BLaER1 (cell line): Measurements from ENCODE around the gene RBFOX2.

Source experiments
- H3K27ac ChIP-seq: shearing (Covaris generic); formaldehyde crosslinking; 2 replicates; pipeline ENCODE4 v1.8.1; 2022
- H3K27me3 ChIP-seq: shearing (Covaris generic); formaldehyde crosslinking; 2 replicates; pipeline ENCODE4 v1.8.1; 2022
- H3K36me3 ChIP-seq: shearing (Covaris generic); formaldehyde crosslinking; 2 replicates; pipeline ENCODE4 v1.8.1; 2022
- H3K4me1 ChIP-seq: shearing (Covaris generic); formaldehyde crosslinking; 2 replicates; pipeline ENCODE4 v1.8.1; 2022
- H3K4me2 ChIP-seq: shearing (Covaris generic); formaldehyde crosslinking; 2 replicates; pipeline ENCODE4 v1.8.1; 2022
- H3K4me3 ChIP-seq: shearing (Covaris generic); formaldehyde crosslinking; 2 replicates; pipeline ENCODE4 v1.8.1; 2022
- H3K9ac ChIP-seq: shearing (Covaris generic); formaldehyde crosslinking; 2 replicates; pipeline ENCODE4 v1.8.1; 2022
- H3K9me3 ChIP-seq: shearing (Covaris generic); formaldehyde crosslinking; 2 replicates; pipeline ENCODE4 v1.8.1; 2022
- H4K20me1 ChIP-seq: shearing (Covaris generic); formaldehyde crosslinking; 2 replicates; pipeline ENCODE4 v1.8.1; 2022
- Cebpa-rat ChIP-seq: shearing (Covaris generic); IDR thresholded peaks from 2 replicates; pipeline ENCODE4 v1.8.1; 2022

The RBFOX2 gene

DNA sequence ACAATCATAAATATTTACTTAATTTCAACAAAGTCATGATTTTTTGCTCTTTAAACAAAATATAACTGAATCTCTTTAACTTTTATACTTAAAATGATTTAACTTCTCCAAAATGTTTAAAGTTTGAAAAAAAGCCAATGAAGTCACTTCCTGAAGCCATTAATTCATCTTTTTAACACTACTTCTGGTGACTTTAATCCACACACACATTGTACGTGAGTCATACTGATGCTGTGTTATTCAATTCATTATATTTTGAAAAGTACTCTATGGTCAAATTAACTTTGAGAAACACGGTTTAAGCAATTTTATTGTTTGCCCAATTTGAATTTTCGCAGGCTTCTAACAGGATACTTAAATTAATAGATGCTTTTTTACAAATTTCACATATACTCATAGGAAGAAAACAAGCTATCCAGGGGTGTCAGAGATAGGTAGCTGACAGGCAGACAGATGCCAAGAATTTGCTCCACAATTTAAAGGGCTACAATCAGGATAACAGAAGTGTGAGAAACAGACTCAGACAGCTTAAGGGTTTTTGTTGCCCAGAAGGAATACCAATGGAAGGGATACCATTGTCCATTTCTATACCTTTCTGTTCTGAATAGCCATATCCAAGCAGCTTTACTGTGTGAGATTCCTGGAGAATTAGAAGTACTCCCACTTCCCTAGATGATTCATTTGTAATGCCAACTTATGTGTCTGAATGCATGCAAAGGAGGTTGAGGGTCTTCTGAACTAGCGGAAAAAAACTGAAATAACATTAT lies 118.4 kb downstream of the RBFOX2 start:
- no peak for TF ChIP-seq Cebpa-rat
- Histone ChIP-seq H3K27ac (no peak overlapping the region), H3K9ac (no peak overlapping the region), H3K4me3 (no peak overlapping the region), H3K27me3 (no peaks in the 10 kb centered on the region), H3K4me1 (peaks cover 24% of the 10 kb centered on the region), H3K4me2 (no peak overlapping the region), H3K9me3 (no peaks in the 10 kb centered on the region), H4K20me1 (no peaks in the 10 kb centered on the region), H3K36me3 (no peaks in the 10 kb centered on the region)

DNA sequence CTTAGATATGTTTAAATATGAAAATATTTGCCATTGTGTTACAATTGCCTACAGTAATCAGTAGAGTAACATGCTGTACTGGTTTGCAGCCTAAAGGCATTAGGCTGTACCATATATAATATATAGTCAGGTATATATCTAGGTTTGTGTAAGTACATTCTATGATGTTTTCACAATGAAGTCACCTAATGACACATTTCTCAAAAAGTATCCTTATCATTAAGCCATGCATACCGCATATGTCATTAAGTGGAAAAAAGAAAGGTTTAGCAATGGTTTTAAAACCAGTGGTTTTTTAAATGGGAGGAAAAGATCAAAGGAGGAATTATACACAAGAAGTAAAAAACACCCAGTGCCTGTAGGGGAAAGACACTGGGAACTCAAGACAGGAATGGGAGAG lies 122.7 kb downstream of the RBFOX2 start:
- H3K4me2 ChIP-seq: no peak overlapping the region
- H3K9ac ChIP-seq: no peak overlapping the region
- no peaks in the 10 kb centered on the region for H3K27me3 ChIP-seq
- H3K4me3 ChIP-seq: no peak overlapping the region
- H3K4me1 ChIP-seq: peaks cover 32% of the 10 kb centered on the region
- no peak for TF ChIP-seq Cebpa-rat
- H4K20me1 ChIP-seq: no peaks in the 10 kb centered on the region
- H3K9me3 ChIP-seq: no peaks in the 10 kb centered on the region
- no peaks in the 10 kb centered on the region for H3K36me3 ChIP-seq
- H3K27ac ChIP-seq: no peak overlapping the region

DNA sequence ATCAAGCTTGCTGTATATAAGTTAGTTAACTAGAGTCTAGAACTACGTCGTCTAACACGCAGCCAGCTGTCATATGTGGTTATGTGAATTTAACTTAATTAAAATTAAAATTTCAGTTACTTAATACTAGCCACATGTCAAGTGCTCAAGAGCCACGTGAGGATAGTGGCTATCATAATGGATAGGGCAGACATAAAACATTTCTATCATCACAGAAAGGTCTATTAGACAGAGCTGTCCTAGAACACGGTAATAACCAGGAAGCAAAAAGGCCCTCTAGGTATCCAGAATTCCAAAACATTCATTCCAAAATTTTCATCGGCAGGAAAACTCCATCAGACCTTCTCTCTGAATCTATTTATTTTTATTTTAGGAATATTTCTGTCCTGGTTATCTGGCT lies 123.9 kb downstream of the RBFOX2 start:
- no peak overlapping the region for H3K9ac ChIP-seq
- no peaks in the 10 kb centered on the region for H3K36me3 ChIP-seq
- H3K27me3 ChIP-seq: no peaks in the 10 kb centered on the region
- H3K4me2 ChIP-seq: no peak overlapping the region
- no peak overlapping the region for H3K4me3 ChIP-seq
- TF ChIP-seq Cebpa-rat: no peak
- no peaks in the 10 kb centered on the region for H3K9me3 ChIP-seq
- peaks cover 43% of the 10 kb centered on the region for H3K4me1 ChIP-seq
- no peaks in the 10 kb centered on the region for H4K20me1 ChIP-seq
- H3K27ac ChIP-seq: no peak overlapping the region

DNA sequence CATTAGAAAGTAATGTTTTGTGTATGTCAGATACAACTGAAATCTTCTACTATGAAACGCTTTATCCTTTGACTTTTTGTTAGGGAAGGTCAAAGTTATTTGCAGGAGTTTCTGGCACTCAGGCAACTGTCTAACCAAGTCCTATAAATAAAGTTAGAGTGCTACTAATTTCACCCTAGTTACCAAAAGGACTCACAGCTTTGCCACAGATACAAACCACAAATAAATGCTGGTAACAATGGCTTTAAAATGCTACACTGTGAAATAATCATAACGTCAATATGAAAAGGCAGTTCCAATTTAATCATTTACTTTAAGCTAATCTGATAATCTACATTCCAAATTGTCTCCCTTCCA lies 124.3 kb downstream of the RBFOX2 start:
- Histone ChIP-seq H3K36me3 (no peaks in the 10 kb centered on the region), H3K4me2 (peak overlapping the region; percentile 53; the same call in 1 of the 2 replicates), H3K4me3 (no peak overlapping the region)

DNA sequence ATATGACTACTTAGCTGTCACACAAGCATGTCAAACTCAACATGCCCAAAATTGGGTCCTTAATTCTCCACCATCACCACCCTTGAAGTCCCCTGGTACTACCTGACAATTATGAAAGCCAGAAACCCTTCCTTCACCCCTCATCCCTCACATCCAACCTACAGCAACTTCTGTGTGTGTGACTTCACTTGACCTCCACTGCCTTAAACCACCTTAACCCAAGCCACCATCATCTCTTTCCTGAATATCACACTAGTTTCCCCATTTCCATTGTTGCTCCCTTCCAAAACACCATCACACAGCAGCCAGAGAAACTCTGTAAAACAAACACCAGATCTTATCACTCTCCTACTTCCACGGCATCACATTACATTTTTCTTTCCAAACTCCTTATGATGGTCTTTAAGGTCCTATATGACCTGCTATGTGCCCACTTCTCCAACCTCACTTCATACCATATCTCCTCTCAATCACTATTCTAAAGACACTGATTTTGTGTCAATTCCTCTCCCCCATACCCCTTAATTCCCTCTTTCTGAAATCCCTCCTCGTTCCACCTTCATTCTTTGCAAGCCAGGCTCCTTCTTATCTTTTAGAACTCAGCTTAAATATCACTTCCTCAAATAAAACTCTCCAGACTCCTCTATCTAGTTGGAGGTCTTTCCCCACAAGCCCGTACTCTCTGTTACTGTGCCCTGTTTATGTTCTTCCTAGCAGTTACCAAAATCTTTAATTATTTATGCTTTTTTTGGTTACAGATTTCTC lies 124.9 kb downstream of the RBFOX2 start:
- peaks cover 44% of the 10 kb centered on the region for H3K4me1 ChIP-seq
- TF ChIP-seq Cebpa-rat: no peak
- H3K9ac ChIP-seq: no peak overlapping the region
- H3K36me3 ChIP-seq: no peaks in the 10 kb centered on the region
- no peak overlapping the region for H3K4me3 ChIP-seq
- no peak overlapping the region for H3K27ac ChIP-seq
- H4K20me1 ChIP-seq: no peaks in the 10 kb centered on the region
- no peaks in the 10 kb centered on the region for H3K27me3 ChIP-seq
- no peaks in the 10 kb centered on the region for H3K9me3 ChIP-seq
- H3K4me2 ChIP-seq: peak overlapping the region; percentile 53

More for the DNA sequence above, 124.3 kb downstream of the RBFOX2 start:
- H3K4me1 ChIP-seq: peaks cover 44% of the 10 kb centered on the region
- H3K9me3 ChIP-seq: no peaks in the 10 kb centered on the region
- H4K20me1 ChIP-seq: no peaks in the 10 kb centered on the region
- H3K9ac ChIP-seq: no peak overlapping the region
- no peak overlapping the region for H3K27ac ChIP-seq
- no peaks in the 10 kb centered on the region for H3K27me3 ChIP-seq
- no peak for TF ChIP-seq Cebpa-rat

DNA sequence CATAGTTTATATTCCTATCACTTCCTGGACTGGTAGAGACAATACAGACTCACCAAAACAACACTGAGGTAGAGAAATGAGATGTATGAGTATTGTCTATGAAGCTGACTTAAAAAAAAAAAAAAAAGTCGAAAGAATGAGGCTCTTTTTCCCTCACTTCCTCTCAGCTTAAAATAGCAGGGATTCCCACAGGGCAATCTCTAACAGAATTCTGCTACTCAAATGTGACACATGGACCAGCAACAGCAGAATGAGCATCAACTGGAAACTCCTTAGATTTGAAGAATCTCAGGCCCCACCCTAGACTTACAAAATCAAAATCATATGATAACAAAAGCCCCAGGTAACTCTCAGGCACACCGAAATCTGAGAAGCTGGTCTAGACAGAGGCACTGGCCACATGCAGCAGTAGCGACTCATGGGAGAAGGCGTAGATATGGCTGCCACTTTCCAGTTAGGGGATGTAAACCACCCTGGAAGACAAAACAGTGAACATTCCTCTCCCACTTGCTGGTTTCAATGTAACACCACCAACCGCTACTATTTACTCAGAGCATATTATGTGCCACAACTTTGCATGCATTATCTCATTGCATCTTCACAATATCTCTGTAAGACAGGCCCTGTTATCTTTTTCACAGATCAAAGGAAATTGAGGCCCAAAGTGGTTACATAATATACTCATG lies 128.0 kb downstream of the RBFOX2 start:
- H3K27me3 ChIP-seq: no peaks in the 10 kb centered on the region
- H3K4me2 ChIP-seq: peak overlapping the region; percentile 31
- H3K9ac ChIP-seq: no peak overlapping the region
- H4K20me1 ChIP-seq: no peaks in the 10 kb centered on the region
- H3K9me3 ChIP-seq: no peaks in the 10 kb centered on the region
- H3K36me3 ChIP-seq: no peaks in the 10 kb centered on the region
- no peak for TF ChIP-seq Cebpa-rat
- no peak overlapping the region for H3K4me3 ChIP-seq
- H3K27ac ChIP-seq: no peak overlapping the region
- peaks cover 39% of the 10 kb centered on the region for H3K4me1 ChIP-seq

DNA sequence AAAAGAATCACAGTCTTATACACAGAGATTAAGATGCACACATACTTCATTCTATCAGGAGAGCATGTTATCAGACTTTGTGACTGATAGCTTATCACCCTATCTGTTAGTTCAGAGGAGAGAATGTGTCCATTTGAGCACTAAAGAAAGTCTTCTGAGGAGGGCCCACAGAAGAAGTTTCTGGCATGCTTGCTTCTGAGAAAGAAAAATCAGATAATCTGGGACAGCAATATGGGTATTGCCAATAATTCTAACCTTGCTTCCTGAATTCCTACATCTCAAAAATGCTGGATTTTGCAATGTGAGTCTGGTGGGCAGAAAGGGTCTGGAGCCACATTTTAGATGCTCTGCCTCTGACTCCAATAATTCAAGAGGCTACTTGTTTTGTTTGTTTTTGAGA lies 128.9 kb downstream of the RBFOX2 start:
- Histone ChIP-seq H3K4me1 (peaks cover 39% of the 10 kb centered on the region), H3K9ac (no peak overlapping the region), H3K27ac (no peak overlapping the region), H3K4me2 (peak overlapping the region; percentile 31), H4K20me1 (no peaks in the 10 kb centered on the region), H3K9me3 (no peaks in the 10 kb centered on the region), H3K36me3 (no peaks in the 10 kb centered on the region), H3K4me3 (no peak overlapping the region), H3K27me3 (no peaks in the 10 kb centered on the region)
- TF ChIP-seq Cebpa-rat: no peak

DNA sequence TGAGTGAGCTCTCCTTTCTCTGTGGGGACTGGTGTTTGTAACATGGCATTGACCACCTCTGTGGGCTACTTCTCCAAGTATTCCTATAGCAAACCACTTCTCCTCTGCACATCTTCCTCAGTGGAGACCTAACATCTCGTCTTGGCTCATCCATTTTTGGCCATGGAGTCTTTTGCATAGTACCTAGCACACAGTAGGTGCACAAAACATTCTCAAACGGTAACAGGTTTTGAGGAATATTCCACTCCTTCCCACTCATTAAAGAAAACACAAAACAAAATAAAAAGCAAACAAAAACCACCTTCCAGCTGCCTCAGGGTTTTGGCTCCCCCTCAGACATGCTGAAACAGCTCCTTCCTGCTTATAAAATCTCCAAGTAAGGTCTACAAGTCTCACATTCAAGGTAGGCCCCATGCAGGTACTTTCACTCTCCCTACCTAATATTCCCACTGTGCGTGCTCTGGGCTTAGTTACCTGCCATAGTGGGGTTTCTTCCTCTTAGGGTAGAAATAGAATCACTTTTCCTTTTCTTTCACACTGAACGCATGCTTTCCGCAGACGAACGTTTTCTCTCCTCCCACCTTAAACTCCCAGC lies 132.4 kb downstream of the RBFOX2 start:
- Histone ChIP-seq H3K4me3 (no peak overlapping the region), H3K4me2 (no peak overlapping the region), H3K36me3 (no peaks in the 10 kb centered on the region), H3K9me3 (no peaks in the 10 kb centered on the region), H3K27me3 (no peaks in the 10 kb centered on the region), H4K20me1 (no peaks in the 10 kb centered on the region), H3K27ac (no peak overlapping the region), H3K9ac (no peak overlapping the region), H3K4me1 (peaks cover 13% of the 10 kb centered on the region)
- no peak for TF ChIP-seq Cebpa-rat

DNA sequence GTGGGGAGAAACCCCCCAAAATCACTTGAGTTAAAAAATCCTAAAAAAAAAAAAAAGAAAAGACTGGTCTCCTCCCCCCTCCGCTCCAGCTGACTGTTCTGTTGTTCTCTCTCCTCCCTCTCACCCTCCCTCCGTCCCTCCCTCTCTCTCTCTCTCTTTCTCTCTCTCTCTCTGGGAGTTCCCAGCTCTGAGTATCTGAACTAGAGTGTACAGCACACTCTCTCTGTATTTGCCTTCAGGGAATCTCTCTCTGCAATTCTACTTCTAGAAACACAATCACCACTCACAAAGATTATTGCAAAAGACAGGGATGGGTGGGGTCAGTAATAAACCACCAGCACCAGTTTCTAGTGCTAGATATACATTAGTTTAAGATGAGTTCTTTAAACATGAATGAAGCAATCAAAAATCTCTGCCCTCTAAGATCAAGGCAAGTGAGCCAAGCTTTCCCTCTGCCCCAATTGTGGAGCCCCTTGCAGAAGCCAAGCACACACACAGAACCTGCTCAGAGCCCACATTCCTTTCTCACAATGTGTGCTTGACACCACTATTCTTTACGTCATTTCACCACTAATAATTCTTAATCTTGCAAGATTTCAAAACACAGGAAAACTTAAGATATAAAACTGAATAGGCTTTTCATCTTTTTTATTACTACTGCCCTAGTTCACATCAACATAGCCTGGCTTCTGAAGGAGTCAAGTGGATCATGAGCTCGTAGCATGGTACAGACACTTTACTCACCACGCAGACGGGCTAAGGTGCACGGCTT lies 133.5 kb downstream of the RBFOX2 start:
- no peak for TF ChIP-seq Cebpa-rat
- Histone ChIP-seq H3K4me1 (peaks cover 5% of the 10 kb centered on the region), H3K36me3 (no peaks in the 10 kb centered on the region), H3K27ac (no peak overlapping the region), H3K27me3 (no peaks in the 10 kb centered on the region), H3K9me3 (no peaks in the 10 kb centered on the region), H4K20me1 (no peaks in the 10 kb centered on the region), H3K4me2 (no peak overlapping the region), H3K9ac (no peak overlapping the region), H3K4me3 (no peak overlapping the region)
